Type B pancreatic cell (in vitro differentiated cells): Measurements from ENCODE around the gene APEX1. TPM values are rescaled to one million over a fixed set of nuclear protein-coding genes. Genes with fewer than 3 reads are reported as not detected.

Experiments used
- DNase-seq: peaks from one replicate; pipeline ENCODE4 v3.0.0; 2021; ENCODE audit warnings: mixed read lengths; ENCODE audit not compliant: unreplicated experiment; ENCODE audit errors: extremely low spot score
- H3K27ac Mint-ChIP-seq: 2 replicates; pipeline ENCODE4 v1.8.0; 2021; ENCODE audit warnings: mild to moderate bottlenecking, mixed read lengths
- H3K27me3 Mint-ChIP-seq: 2 replicates; pipeline ENCODE4 v1.8.0; 2021; ENCODE audit warnings: mixed read lengths
- H3K36me3 Mint-ChIP-seq: 2 replicates; pipeline ENCODE4 v1.8.0; 2021; ENCODE audit warnings: mixed read lengths
- H3K4me1 Mint-ChIP-seq: one replicate; pipeline ENCODE4 v1.8.0; 2021; ENCODE audit warnings: mixed read lengths; ENCODE audit not compliant: unreplicated experiment
- H3K4me3 Mint-ChIP-seq: 2 replicates; pipeline ENCODE4 v1.8.0; 2021; ENCODE audit warnings: mild to moderate bottlenecking, mixed read lengths
- H3K9me3 Mint-ChIP-seq: 2 replicates; pipeline ENCODE4 v1.8.0; 2021; ENCODE audit warnings: mixed read lengths
- total RNA-seq: library from RNA; stranded (reverse); gene quantifications from 2 replicates; pipeline ENCODE4 v1.2.1, GENCODE V29; 2021; ENCODE audit warnings: low replicate concordance
- TF ChIP-seq, protein P1 (sequence below): fragments of 200-600 bp; sonication (generic); conservative IDR thresholded peaks from 2 replicates; pipeline ENCODE4 v1.5.0; 2021; ENCODE audit warnings: antibody characterized with exemption, mild to moderate bottlenecking

APEX1 gene
- total RNA-seq, 1 donor from 2014 or later = 319 TPM

DNA sequence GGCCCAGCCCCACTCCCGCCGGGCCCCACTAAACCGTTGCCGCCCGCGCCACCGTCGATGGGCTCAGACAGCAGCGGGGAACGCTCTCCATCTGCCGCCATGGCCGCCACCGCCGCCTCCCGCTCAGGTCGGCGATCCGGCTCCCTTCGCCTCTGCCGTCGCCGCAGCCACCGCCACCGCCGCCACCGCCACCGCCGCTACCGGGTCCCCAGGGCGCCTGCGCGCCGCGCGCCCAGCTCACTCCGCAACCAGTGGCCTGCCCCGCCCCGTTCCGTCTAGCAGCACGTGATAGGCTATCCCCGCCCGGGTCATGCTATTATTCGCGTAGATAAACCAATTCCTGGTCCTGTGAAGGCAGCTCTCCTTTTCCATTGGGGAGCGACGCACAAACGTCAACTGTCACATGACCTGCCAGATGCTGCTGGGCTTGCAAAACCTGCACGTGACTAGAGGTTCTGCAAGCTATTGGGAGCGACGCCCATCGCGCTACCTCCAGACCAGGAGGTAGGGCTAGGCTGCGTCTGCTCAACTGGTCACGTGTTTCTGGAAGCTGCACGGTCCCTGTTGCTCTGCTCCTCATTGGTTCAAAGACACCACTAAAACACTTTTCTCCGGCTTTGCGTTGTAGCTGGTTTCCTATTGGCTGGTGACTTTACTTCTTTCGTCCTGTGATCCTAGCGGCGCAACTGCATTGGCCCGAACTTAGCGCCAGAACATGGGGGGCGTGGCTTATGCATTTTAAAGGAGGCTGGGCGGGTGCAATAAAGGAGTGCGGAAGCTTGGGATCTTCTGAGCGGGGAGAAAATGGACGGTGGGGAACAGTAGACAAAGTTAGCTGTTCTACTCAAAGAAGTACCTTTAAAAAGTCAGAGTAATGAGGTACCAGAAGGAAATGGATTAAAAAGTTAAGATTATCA is 6.5 kb downstream of the APEX1 start, which contains the start of gene PIP4P1:
Gene PIP4P1, minus strand, starts transcription at position 210 of the 917 bp plus-strand sequence. Its CDS starts 109 bp downstream, at position 101.
- Mint-ChIP-seq H3K27ac (peak within 1 kb of the TSS; percentile 95), H3K4me1 (peaks cover 24% of the 10 kb centered on the region), H3K27me3 (peaks cover 6% of the 10 kb centered on the region), H3K4me3 (peak within 1 kb of the TSS; percentile 94), H3K36me3 (peaks cover 18% of the 10 kb centered on the region), H3K9me3 (peaks cover 5% of the 10 kb centered on the region)
- TF ChIP-seq, protein P1, sequence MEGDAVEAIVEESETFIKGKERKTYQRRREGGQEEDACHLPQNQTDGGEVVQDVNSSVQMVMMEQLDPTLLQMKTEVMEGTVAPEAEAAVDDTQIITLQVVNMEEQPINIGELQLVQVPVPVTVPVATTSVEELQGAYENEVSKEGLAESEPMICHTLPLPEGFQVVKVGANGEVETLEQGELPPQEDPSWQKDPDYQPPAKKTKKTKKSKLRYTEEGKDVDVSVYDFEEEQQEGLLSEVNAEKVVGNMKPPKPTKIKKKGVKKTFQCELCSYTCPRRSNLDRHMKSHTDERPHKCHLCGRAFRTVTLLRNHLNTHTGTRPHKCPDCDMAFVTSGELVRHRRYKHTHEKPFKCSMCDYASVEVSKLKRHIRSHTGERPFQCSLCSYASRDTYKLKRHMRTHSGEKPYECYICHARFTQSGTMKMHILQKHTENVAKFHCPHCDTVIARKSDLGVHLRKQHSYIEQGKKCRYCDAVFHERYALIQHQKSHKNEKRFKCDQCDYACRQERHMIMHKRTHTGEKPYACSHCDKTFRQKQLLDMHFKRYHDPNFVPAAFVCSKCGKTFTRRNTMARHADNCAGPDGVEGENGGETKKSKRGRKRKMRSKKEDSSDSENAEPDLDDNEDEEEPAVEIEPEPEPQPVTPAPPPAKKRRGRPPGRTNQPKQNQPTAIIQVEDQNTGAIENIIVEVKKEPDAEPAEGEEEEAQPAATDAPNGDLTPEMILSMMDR = no peak
- peak; percentile 96 for DNase-seq

GRCh38 chr14:20468764-20469241 is 13.8 kb downstream of the APEX1 start:
- peaks cover 13% of the 10 kb centered on the region for H3K4me1 Mint-ChIP-seq
- TF ChIP-seq, protein P1 = no peak
- DNase-seq = no peak
- peak overlapping the region; percentile 99 for H3K4me3 Mint-ChIP-seq
- no peaks in the 10 kb centered on the region for H3K9me3 Mint-ChIP-seq
- H3K27me3 Mint-ChIP-seq = peaks cover 5% of the 10 kb centered on the region
- H3K27ac Mint-ChIP-seq = peak overlapping the region; percentile 97
- peaks cover 4% of the 10 kb centered on the region for H3K36me3 Mint-ChIP-seq

DNA sequence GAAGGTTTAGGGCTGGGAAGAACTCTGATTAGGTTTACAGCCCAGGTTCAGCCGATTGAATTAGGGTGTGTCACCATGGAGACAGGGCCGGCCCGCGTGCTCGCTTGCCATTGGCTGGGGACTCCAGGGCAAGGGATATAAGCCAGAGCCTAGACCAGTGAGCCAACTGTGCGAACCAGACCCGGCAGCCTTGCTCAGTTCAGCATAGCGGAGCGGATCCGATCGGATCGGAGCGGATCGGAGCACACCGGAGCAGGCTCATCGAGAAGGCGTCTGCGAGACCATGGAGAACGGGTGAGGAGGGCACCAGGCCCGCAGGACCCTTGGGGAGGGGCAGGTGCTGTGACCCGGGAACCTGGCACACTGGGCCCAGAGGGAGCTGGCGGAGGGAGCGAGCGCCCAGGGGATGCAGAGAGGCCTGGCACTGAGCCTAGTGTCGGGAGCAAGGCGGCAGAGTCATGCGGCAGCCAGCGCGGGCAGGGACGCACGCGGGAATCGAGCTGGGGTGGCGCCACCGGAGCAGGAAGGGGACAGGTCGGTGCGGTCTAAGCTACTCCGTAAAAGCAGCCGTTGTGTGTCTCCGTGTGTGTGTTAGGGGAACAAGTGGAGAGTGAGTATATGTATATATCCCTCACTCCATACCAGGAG is 14.3 kb downstream of the APEX1 start, which contains the start of gene PNP:
Gene PNP, plus strand, starts transcription at position 165 of the 648 bp plus-strand sequence. Its CDS starts 119 bp downstream, at position 284.
- peaks cover 4% of the 10 kb centered on the region for H3K36me3 Mint-ChIP-seq
- H3K27me3 Mint-ChIP-seq = peaks cover 5% of the 10 kb centered on the region
- peak within 1 kb of the TSS; percentile 99 for H3K4me3 Mint-ChIP-seq
- H3K4me1 Mint-ChIP-seq = peaks cover 13% of the 10 kb centered on the region
- TF ChIP-seq, protein P1 = no peak
- peak; percentile 87 for DNase-seq
- H3K9me3 Mint-ChIP-seq = no peaks in the 10 kb centered on the region
- H3K27ac Mint-ChIP-seq = peak within 1 kb of the TSS; percentile 97

GRCh38 chr14:20469890-20470602 is 15.0 kb downstream of the APEX1 start:
- DNase-seq = no peak
- Mint-ChIP-seq H3K9me3 (no peaks in the 10 kb centered on the region), H3K4me1 (peaks cover 13% of the 10 kb centered on the region), H3K4me3 (peak overlapping the region; percentile 99), H3K27me3 (peaks cover 5% of the 10 kb centered on the region), H3K27ac (peak overlapping the region; percentile 97), H3K36me3 (peaks cover 10% of the 10 kb centered on the region)
- TF ChIP-seq, protein P1 = no peak

DNA sequence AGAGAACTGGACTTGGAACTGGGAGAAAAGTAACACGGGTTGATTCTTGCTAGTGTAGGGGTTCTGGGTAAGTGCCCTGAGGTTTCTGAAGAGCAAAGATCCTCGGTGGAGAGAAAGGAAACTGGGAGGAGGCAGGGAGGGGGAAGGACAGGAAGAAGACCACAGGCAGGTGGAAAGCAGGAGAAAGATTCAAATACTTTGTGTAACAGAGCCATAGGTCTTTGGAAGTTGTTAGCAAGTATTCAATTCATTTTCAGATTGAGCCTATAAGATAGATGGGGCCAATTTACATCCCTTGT is 15.5 kb downstream of the APEX1 start:
- H3K9me3 Mint-ChIP-seq = no peaks in the 10 kb centered on the region

More for the DNA sequence above, 15.5 kb downstream of the APEX1 start:
- peaks cover 5% of the 10 kb centered on the region for H3K27me3 Mint-ChIP-seq
- H3K4me3 Mint-ChIP-seq = peak overlapping the region; percentile 99
- H3K4me1 Mint-ChIP-seq = peaks cover 13% of the 10 kb centered on the region
- TF ChIP-seq, protein P1 = no peak
- peaks cover 11% of the 10 kb centered on the region for H3K36me3 Mint-ChIP-seq
- H3K27ac Mint-ChIP-seq = peak overlapping the region; percentile 97
- no peak for DNase-seq
